Measurements from ENCODE around the gene CD69.

CD69 gene

GRCh38 chr12:9725213-9725870, 35.4 kb downstream of the CD69 start:
- TF ChIP-seq TAF1 (IDR thresholded peaks at IDR 0.05; ENCODE audit: borderline replicate concordance, insufficient read depth, low read length) (no peak), POLR2AphosphoS5 (IDR thresholded peaks at IDR 0.05; ENCODE audit: low read depth, low read length) (no peak), SIN3A (IDR thresholded peaks at IDR 0.05; ENCODE audit: borderline replicate concordance, insufficient read depth, low read length) (no peak), FOXP2 (optimal IDR thresholded peaks at IDR 0.05; ENCODE audit: borderline replicate concordance, extremely low read depth, extremely low read length, insufficient read depth) (no peak)
- TF ChIP-seq, protein P1, sequence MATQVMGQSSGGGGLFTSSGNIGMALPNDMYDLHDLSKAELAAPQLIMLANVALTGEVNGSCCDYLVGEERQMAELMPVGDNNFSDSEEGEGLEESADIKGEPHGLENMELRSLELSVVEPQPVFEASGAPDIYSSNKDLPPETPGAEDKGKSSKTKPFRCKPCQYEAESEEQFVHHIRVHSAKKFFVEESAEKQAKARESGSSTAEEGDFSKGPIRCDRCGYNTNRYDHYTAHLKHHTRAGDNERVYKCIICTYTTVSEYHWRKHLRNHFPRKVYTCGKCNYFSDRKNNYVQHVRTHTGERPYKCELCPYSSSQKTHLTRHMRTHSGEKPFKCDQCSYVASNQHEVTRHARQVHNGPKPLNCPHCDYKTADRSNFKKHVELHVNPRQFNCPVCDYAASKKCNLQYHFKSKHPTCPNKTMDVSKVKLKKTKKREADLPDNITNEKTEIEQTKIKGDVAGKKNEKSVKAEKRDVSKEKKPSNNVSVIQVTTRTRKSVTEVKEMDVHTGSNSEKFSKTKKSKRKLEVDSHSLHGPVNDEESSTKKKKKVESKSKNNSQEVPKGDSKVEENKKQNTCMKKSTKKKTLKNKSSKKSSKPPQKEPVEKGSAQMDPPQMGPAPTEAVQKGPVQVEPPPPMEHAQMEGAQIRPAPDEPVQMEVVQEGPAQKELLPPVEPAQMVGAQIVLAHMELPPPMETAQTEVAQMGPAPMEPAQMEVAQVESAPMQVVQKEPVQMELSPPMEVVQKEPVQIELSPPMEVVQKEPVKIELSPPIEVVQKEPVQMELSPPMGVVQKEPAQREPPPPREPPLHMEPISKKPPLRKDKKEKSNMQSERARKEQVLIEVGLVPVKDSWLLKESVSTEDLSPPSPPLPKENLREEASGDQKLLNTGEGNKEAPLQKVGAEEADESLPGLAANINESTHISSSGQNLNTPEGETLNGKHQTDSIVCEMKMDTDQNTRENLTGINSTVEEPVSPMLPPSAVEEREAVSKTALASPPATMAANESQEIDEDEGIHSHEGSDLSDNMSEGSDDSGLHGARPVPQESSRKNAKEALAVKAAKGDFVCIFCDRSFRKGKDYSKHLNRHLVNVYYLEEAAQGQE (IDR thresholded peaks at IDR 0.05; ENCODE audit: insufficient read depth in 1 of 2, low read depth in 2 of 2, low read length in 2 of 2), result no peak

- TF ChIP-seq FOXP2 (optimal IDR thresholded peaks at IDR 0.05; ENCODE audit: borderline replicate concordance, extremely low read depth, extremely low read length, insufficient read depth) (no peak), TAF1 (IDR thresholded peaks at IDR 0.05; ENCODE audit: borderline replicate concordance, insufficient read depth, low read length) (no peak), SIN3A (IDR thresholded peaks at IDR 0.05; ENCODE audit: borderline replicate concordance, insufficient read depth, low read length) (no peak), POLR2AphosphoS5 (IDR thresholded peaks at IDR 0.05; ENCODE audit: low read depth, low read length) (no peak)
- TF ChIP-seq, protein P1 (IDR thresholded peaks at IDR 0.05; ENCODE audit: insufficient read depth in 1 of 2, low read depth in 2 of 2, low read length in 2 of 2), result no peak
These were observed 36.7 kb downstream of the CD69 start for GRCh38 chr12:9724023-9724422.

GRCh38 chr12:9721394-9722092, 39.2 kb downstream of the CD69 start:
- TF ChIP-seq, protein P1 (IDR thresholded peaks at IDR 0.05; ENCODE audit: insufficient read depth in 1 of 2, low read depth in 2 of 2, low read length in 2 of 2), result no peak
- TF ChIP-seq TAF1 (IDR thresholded peaks at IDR 0.05; ENCODE audit: borderline replicate concordance, insufficient read depth, low read length), result no peak
- no peak for TF ChIP-seq POLR2AphosphoS5 (IDR thresholded peaks at IDR 0.05; ENCODE audit: low read depth, low read length)
- TF ChIP-seq SIN3A (IDR thresholded peaks at IDR 0.05; ENCODE audit: borderline replicate concordance, insufficient read depth, low read length), result no peak

DNA sequence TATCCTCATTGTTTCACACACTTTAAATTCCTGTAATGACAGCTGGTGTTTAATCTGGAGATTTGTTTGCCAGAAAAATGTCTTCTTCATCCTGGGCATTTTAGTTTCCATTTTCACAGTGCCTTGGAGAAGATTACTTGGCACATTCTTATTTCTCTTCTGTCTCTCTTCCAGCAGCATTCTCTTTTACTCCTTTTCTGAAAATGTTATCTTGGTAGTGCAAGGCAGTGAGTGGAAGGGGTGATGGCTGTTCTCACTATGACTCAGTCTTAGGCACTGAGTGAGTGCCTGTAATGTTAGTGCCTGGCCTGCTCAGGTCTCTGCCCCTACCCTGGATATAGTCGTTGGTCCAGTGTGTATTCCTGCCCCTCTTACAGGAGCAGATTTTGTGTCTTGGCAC, 40.9 kb downstream of the CD69 start:
- TF ChIP-seq TAF1 (IDR thresholded peaks at IDR 0.05; ENCODE audit: borderline replicate concordance, insufficient read depth, low read length) (no peak), POLR2AphosphoS5 (IDR thresholded peaks at IDR 0.05; ENCODE audit: low read depth, low read length) (no peak), SIN3A (IDR thresholded peaks at IDR 0.05; ENCODE audit: borderline replicate concordance, insufficient read depth, low read length) (no peak), FOXP2 (optimal IDR thresholded peaks at IDR 0.05; ENCODE audit: borderline replicate concordance, extremely low read depth, extremely low read length, insufficient read depth) (no peak)
- TF ChIP-seq, protein P1 (IDR thresholded peaks at IDR 0.05; ENCODE audit: insufficient read depth in 1 of 2, low read depth in 2 of 2, low read length in 2 of 2), result no peak
